Vagina (tissue), 2 donors: Measurements from ENCODE around the gene CCDC28A.

Experiments used
- CTCF ChIP-seq, 3 experiments: fragments of 450-650 bp in 2 of 3; fragments of 200-600 bp in 1 of 3; sonication (generic) in 1 of 3; IDR thresholded peaks; one replicate each; pipeline ENCODE4 v1.5.1; 2017 to 2019; ENCODE audit warnings: antibody characterized with exemption in 3 of 3, mild to moderate bottlenecking in 2 of 3, moderate library complexity in 2 of 3
- POLR2AphosphoS5 ChIP-seq, 2 donors: sonication (generic); formaldehyde crosslinking; IDR thresholded peaks; one replicate each; pipeline ENCODE4 v1.9.0; 2017; ENCODE audit warnings: antibody characterized with exemption in 2 of 2, mild to moderate bottlenecking in 2 of 2, low read depth in 1 of 2; ENCODE audit not compliant: insufficient read depth in 1 of 2

GRCh38 chr6:138815221-138815620 is 41.7 kb downstream of the CCDC28A start:
- no peak for TF ChIP-seq CTCF (IDR thresholded peaks at IDR 0.05)
- no peak for TF ChIP-seq POLR2AphosphoS5 (IDR thresholded peaks at IDR 0.05; ENCODE audit: insufficient read depth in 1 of 2, low read depth in 1 of 2)
